HepG2 (cell line): ENCODE measurements around the gene TENT5A. TPM values are rescaled to one million over a fixed set of nuclear protein-coding genes. Genes with fewer than 3 reads are reported as not detected.

ENCODE experiments used
- AKAP8 ChIP-seq: sonication (generic); formaldehyde crosslinking; IDR thresholded peaks from 2 replicates; pipeline ENCODE4 v1.5.1; 2020; ENCODE audit warnings: mild to moderate bottlenecking, missing genetic modification reagents
- HDAC2 ChIP-seq: sonication (generic); formaldehyde crosslinking; IDR thresholded peaks from 2 replicates; pipeline ENCODE4 v1.4.0; 2020; ENCODE audit warnings: missing genetic modification reagents
- HOXA7 ChIP-seq: sonication (generic); formaldehyde crosslinking; IDR thresholded peaks from 2 replicates; pipeline ENCODE4 v1.8.1; 2022; ENCODE audit warnings: mild to moderate bottlenecking, missing genetic modification reagents, moderate library complexity
- ISX ChIP-seq: sonication (generic); formaldehyde crosslinking; conservative IDR thresholded peaks from 2 replicates; pipeline ENCODE4 v1.5.0; 2020; ENCODE audit warnings: missing genetic modification reagents
- NAIF1 ChIP-seq: sonication (generic); formaldehyde crosslinking; IDR thresholded peaks from 2 replicates; pipeline ENCODE4 v1.5.0; 2020; ENCODE audit warnings: mild to moderate bottlenecking, missing genetic modification reagents, borderline replicate concordance
- NFATC3 ChIP-seq: sonication (generic); formaldehyde crosslinking; IDR thresholded peaks from 2 replicates; pipeline ENCODE4 v1.5.1; 2020; ENCODE audit warnings: mild to moderate bottlenecking, missing genetic modification reagents
- POLR2AphosphoS2 ChIP-seq: IDR thresholded peaks from 2 replicates; pipeline ENCODE4 v1.6.1; 2011; ENCODE audit warnings: low read depth, low read length, improper control_type of control experiment
- RNF2 ChIP-seq: fragments of 450-650 bp; conservative IDR thresholded peaks from 2 replicates; pipeline ENCODE4 v1.6.1; 2016; ENCODE audit warnings: low read depth
- TARDBP ChIP-seq: sonication (generic); formaldehyde crosslinking; IDR thresholded peaks from 2 replicates; pipeline ENCODE4 v1.8.0; 2022; ENCODE audit warnings: mild to moderate bottlenecking, missing genetic modification reagents
- ZFP41 ChIP-seq: sonication (generic); formaldehyde crosslinking; IDR thresholded peaks from 2 replicates; pipeline ENCODE4 v1.4.0; 2020; ENCODE audit warnings: mild to moderate bottlenecking, missing genetic modification reagents, borderline replicate concordance
- ZMAT3 ChIP-seq: sonication (generic); formaldehyde crosslinking; conservative IDR thresholded peaks from 2 replicates; pipeline ENCODE4 v1.7.0; 2021; ENCODE audit warnings: missing genetic modification reagents
- ZNF350 ChIP-seq: sonication (generic); formaldehyde crosslinking; IDR thresholded peaks from 2 replicates; pipeline ENCODE4 v1.4.0; 2020; ENCODE audit warnings: mild to moderate bottlenecking, low read depth, missing genetic modification reagents, borderline replicate concordance
- ZNF431 ChIP-seq: sonication (generic); formaldehyde crosslinking; IDR thresholded peaks from 2 replicates; pipeline ENCODE4 v1.9.0; 2022; ENCODE audit warnings: missing genetic modification reagents, low read depth, mild to moderate bottlenecking, borderline replicate concordance
- ZNF547 ChIP-seq: sonication (generic); formaldehyde crosslinking; IDR thresholded peaks from 2 replicates; pipeline ENCODE4 v1.5.1; 2020; ENCODE audit warnings: mild to moderate bottlenecking, missing genetic modification reagents
- polyA plus RNA-seq, 8 experiments: library from polyadenylated mRNA; depleted of rRNA in 3 of 8; stranded (reverse) in 7 of 8; unstranded in 1 of 8; fragments of >200 nt; fragmentation: Illumina TruSeq in 4 of 8; extraction: Trizol in 4 of 8; gene quantifications; 2 replicates each; pipeline versions ENCODE4 v1.2.1 to v1.2.3, GENCODE V29; 2011 to 2016; ENCODE audit warnings: low read depth in 4 of 8, missing spikeins in 1 of 8, mixed read lengths in 1 of 8; ENCODE audit not compliant: insufficient read depth in 1 of 8
- total RNA-seq, 5 experiments: library from RNA; depleted of rRNA; stranded (reverse); fragments of >200 nt; fragmentation: Illumina TruSeq; extraction: Trizol; gene quantifications; 2 replicates each; pipeline ENCODE4 v1.2.3, GENCODE V29; 2016; ENCODE audit warnings: low read depth in 1 of 5
- TF ChIP-seq, protein P1 (sequence below): sonication (generic); formaldehyde crosslinking; IDR thresholded peaks from 2 replicates; pipeline ENCODE4 v1.4.0; 2020; ENCODE audit warnings: missing genetic modification reagents
- TF ChIP-seq, protein P2 (sequence below): sonication (generic); formaldehyde crosslinking; IDR thresholded peaks from 2 replicates; pipeline ENCODE4 v1.8.0; 2022; ENCODE audit warnings: missing genetic modification reagents, mild to moderate bottlenecking, moderate library complexity, borderline replicate concordance
- TF ChIP-seq, protein P3 (sequence below): sonication (generic); formaldehyde crosslinking; IDR thresholded peaks from 2 replicates; pipeline ENCODE4 v1.4.0; 2020; ENCODE audit warnings: mild to moderate bottlenecking, missing genetic modification reagents
- TF ChIP-seq, protein P4 (sequence below): sonication (generic); formaldehyde crosslinking; IDR thresholded peaks from 2 replicates; pipeline ENCODE4 v1.8.0; 2022; ENCODE audit warnings: mild to moderate bottlenecking, missing genetic modification reagents, moderate library complexity

TENT5A gene
- total and polyA plus RNA-seq, 2 of the 13 experiments (the other 11 are each of a cell fraction or from before 2014, with no cell fraction given) = 8.0 to 13.8 TPM

DNA sequence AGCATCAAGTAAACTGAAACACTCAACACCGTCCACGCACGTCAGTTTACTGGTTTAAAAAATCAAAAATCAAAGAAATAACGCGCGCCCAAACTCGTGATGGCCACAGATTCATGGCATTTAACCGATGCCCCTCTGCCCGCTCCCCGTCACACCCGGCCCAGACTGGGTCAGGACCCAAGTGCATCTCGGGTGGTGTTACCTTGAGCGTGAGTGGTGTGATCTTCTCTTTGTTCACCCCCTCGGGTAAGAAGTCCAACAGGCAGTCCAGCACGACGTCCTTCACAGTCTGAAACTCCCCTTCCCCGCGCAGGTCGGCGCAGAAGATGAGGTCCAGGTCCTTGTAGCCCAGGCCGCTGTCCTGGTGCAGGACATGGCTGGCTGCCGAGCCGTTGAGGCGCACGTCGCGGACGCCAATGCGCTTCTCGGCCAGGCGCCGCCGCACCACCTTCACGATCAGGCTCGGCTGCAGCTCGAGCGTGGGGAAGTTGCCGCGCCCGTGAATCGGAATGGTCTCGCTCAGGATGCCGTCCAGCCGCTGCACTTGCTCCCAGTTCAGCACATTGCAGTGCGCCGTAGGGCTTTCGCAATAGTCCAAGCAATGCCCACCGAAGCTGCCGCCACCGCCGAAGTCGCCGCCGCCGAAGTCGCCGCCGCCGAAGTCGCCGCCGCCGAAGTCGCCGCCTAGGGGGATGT lies 945 bp downstream of the TENT5A start (continued):
- TF ChIP-seq, protein P1, sequence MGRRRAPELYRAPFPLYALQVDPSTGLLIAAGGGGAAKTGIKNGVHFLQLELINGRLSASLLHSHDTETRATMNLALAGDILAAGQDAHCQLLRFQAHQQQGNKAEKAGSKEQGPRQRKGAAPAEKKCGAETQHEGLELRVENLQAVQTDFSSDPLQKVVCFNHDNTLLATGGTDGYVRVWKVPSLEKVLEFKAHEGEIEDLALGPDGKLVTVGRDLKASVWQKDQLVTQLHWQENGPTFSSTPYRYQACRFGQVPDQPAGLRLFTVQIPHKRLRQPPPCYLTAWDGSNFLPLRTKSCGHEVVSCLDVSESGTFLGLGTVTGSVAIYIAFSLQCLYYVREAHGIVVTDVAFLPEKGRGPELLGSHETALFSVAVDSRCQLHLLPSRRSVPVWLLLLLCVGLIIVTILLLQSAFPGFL = no peak
- TF ChIP-seq ZNF547 (CRISPR knock-in tag) (no peak), ZFP41 (CRISPR knock-in tag) (0 out of 2 replicates have a peak, but pooled peaks have one; percentile 27), NFATC3 (CRISPR knock-in tag) (no peak), POLR2AphosphoS2 (no peak), RNF2 (no peak), HOXA7 (CRISPR knock-in tag) (no peak), NAIF1 (CRISPR knock-in tag) (no peak), AKAP8 (no peak), ZNF350 (CRISPR knock-in tag) (peak; percentile 40; the same call in 1 of the 2 replicates), ISX (CRISPR knock-in tag) (no peak), HDAC2 (CRISPR knock-in tag) (peak; percentile 63; the same call in 1 of the 2 replicates), ZNF431 (CRISPR knock-in tag) (0 out of 2 replicates have a peak, but pooled peaks have one; percentile 46), TARDBP (CRISPR knock-in tag) (no peak), ZMAT3 (CRISPR knock-in tag) (peak; percentile 77; the same call in 1 of the 2 replicates)
- TF ChIP-seq, protein P2, sequence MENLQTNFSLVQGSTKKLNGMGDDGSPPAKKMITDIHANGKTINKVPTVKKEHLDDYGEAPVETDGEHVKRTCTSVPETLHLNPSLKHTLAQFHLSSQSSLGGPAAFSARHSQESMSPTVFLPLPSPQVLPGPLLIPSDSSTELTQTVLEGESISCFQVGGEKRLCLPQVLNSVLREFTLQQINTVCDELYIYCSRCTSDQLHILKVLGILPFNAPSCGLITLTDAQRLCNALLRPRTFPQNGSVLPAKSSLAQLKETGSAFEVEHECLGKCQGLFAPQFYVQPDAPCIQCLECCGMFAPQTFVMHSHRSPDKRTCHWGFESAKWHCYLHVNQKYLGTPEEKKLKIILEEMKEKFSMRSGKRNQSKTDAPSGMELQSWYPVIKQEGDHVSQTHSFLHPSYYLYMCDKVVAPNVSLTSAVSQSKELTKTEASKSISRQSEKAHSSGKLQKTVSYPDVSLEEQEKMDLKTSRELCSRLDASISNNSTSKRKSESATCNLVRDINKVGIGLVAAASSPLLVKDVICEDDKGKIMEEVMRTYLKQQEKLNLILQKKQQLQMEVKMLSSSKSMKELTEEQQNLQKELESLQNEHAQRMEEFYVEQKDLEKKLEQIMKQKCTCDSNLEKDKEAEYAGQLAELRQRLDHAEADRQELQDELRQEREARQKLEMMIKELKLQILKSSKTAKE (CRISPR knock-in tag) = peak; percentile 50; the same call in 1 of the 2 replicates
- TF ChIP-seq, protein P3, sequence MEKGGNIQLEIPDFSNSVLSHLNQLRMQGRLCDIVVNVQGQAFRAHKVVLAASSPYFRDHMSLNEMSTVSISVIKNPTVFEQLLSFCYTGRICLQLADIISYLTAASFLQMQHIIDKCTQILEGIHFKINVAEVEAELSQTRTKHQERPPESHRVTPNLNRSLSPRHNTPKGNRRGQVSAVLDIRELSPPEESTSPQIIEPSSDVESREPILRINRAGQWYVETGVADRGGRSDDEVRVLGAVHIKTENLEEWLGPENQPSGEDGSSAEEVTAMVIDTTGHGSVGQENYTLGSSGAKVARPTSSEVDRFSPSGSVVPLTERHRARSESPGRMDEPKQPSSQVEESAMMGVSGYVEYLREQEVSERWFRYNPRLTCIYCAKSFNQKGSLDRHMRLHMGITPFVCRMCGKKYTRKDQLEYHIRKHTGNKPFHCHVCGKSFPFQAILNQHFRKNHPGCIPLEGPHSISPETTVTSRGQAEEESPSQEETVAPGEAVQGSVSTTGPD = 0 out of 2 replicates have a peak, but pooled peaks have one; percentile 13
- TF ChIP-seq, protein P4, sequence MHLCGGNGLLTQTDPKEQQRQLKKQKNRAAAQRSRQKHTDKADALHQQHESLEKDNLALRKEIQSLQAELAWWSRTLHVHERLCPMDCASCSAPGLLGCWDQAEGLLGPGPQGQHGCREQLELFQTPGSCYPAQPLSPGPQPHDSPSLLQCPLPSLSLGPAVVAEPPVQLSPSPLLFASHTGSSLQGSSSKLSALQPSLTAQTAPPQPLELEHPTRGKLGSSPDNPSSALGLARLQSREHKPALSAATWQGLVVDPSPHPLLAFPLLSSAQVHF (CRISPR knock-in tag) = no peak
